ENCODE measurements around the gene OR2S2.

DNA sequence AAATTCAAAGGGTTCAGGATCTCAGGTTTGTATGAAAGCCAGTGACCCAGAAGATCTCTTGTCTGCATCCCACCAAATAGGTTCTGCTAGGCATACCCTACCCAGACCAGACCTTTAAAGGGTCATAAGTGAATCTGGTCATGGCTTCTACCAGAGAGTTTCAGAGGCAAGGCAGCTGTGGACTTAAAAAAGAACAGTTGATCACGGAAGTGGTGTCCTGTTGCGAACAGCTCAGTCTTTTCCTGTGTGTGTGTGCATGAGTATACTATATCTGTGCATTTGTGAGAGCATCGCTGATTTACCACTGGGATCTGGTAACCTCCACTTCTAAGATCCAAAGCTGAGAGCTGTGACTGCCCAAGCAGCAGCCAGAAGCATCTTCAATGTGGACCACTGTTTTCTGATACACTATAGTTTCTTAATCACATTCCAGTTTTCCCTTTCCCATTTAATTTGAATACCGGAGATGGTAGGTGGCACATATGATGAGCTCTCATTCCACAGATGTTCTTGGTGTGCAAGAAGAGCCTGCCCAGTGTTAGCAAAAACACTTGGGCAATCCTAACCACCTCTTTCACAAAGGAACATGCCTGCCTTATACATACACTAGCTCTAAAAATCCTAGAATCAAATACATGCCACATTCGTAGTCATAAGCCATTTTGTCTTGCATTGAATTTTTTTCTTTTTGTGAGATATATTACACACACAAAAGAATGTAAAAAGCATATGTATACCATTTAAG lies 36.2 kb upstream of the OR2S2 start:
- no peak for TF ChIP-seq CTCF (IDR thresholded peaks at IDR 0.05)
- TF ChIP-seq POLR2A (IDR thresholded peaks at IDR 0.05) = no peak

All from right lobe of liver (tissue), 4 donors.